GM19023 (cell line): Measurements from ENCODE around the gene SEC22A.
"Not testable (repeated sequence)": the region's sequence is repeated elsewhere in the genome, so short reads cannot be mapped to it uniquely, and the experiment has no call there.

Experiments used
- ATAC-seq: cut with Tn5 transposase; IDR thresholded peaks from one replicate; pipeline ENCODE4 v1.9.1; 2021; ENCODE audit warnings: mild to moderate bottlenecking, moderate library complexity; ENCODE audit not compliant: unreplicated experiment

The SEC22A gene

GRCh38 chr3:123169930-123170329 lies 31.8 kb upstream of the SEC22A start:
- no peak for ATAC-seq

- no peak for ATAC-seq
Observed at GRCh38 chr3:123180791-123181190, 21.0 kb upstream of the SEC22A start.

- ATAC-seq = no peak
Observed at GRCh38 chr3:123186695-123187094, 15.0 kb upstream of the SEC22A start.

- no peak for ATAC-seq
Observed at GRCh38 chr3:123188058-123188457, 13.7 kb upstream of the SEC22A start.

- no peak for ATAC-seq
Observed at GRCh38 chr3:123193448-123194101, 8.2 kb upstream of the SEC22A start.

- ATAC-seq = no peak
Observed at GRCh38 chr3:123194552-123194951, 7.2 kb upstream of the SEC22A start.

- ATAC-seq = no peak
Observed at GRCh38 chr3:123198372-123198771, 3.4 kb upstream of the SEC22A start.

- no peak for ATAC-seq
Observed at GRCh38 chr3:123201223-123201556, 553 bp upstream of the SEC22A start.

GRCh38 chr3:123202451-123202850 lies 708 bp downstream of the SEC22A start:
- no peak for ATAC-seq

GRCh38 chr3:123218990-123219389 lies 17.2 kb downstream of the SEC22A start:
- no peak for ATAC-seq

GRCh38 chr3:123221369-123221768 lies 19.6 kb downstream of the SEC22A start:
- not testable (repeated sequence) for ATAC-seq

- ATAC-seq = no peak
Observed at GRCh38 chr3:123225016-123225415, 23.3 kb downstream of the SEC22A start.

GRCh38 chr3:123226549-123226948 lies 24.8 kb downstream of the SEC22A start:
- ATAC-seq = no peak

GRCh38 chr3:123229145-123229544 lies 27.4 kb downstream of the SEC22A start:
- ATAC-seq = no peak

- ATAC-seq = no peak
Observed at GRCh38 chr3:123236902-123237301, 35.2 kb downstream of the SEC22A start.

GRCh38 chr3:123239186-123239585 lies 37.4 kb downstream of the SEC22A start:
- not testable (repeated sequence) for ATAC-seq

GRCh38 chr3:123239756-123240155 lies 38.0 kb downstream of the SEC22A start:
- no peak for ATAC-seq

- no peak for ATAC-seq
Observed at GRCh38 chr3:123244128-123244527, 42.4 kb downstream of the SEC22A start.

- ATAC-seq = no peak
Observed at GRCh38 chr3:123246866-123247265, 45.1 kb downstream of the SEC22A start.

GRCh38 chr3:123256256-123256655 lies 54.5 kb downstream of the SEC22A start:
- ATAC-seq = no peak

GRCh38 chr3:123258359-123258758 lies 56.6 kb downstream of the SEC22A start:
- ATAC-seq = no peak

- no peak for ATAC-seq
Observed at GRCh38 chr3:123258811-123259420, 57.2 kb downstream of the SEC22A start.

GRCh38 chr3:123261666-123262065 lies 59.9 kb downstream of the SEC22A start:
- no peak for ATAC-seq
